ENCODE measurements around the gene ZNF141.
"Not testable (repeated sequence)": the region's sequence is repeated elsewhere in the genome, so short reads cannot be mapped to it uniquely, and the experiment has no call there.

ZNF141 gene

DNA sequence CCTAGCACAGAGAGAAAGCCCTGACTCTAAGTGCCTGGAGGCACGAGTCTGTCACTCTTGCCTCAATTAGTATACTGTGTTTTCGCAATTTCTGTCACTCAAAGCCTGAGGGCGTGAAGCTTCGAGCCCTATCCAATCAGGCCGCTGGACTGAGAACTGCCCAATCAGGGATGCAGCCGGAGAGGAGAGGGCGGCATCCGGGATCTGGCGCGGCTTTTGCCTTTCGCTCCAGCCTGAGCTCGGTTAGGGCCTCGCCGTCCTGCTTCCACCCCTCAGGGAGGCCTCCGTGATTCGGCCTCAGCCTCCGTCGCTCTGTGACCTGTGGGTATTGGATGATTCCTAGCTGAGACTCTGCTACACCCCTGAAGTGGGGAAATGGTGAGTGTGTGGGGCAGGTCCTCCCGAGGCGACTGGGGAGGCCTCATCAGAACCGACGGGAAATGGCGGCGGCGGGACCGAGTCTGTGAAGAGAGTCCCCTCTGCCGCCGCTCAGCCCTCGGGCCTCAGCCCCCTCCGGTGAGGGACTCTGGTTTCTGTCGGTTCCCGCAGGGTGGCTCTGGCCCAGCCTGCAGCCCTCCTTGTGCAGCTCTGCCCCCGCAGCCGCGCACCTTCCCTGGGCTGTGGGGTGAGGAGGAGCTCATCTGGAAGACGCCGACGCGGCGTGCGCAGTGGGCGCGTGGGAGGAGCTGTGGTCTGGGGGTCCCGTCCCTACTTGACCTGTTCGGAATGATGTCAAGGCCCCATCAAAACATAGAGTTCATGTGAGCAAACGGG is 48.5 kb downstream of the ZNF141 start:
- H3K36me3 ChIP-seq (ENCODE audit: insufficient read depth, low read length): no peaks in the 10 kb centered on the region
- H3K79me2 ChIP-seq (ENCODE audit: insufficient read depth, low read length): no peaks in the 10 kb centered on the region
- H3K4me2 ChIP-seq (ENCODE audit: low read depth, low read length, poor library complexity, severe bottlenecking): no peak overlapping the region
- H2AFZ ChIP-seq (ENCODE audit: low read length): no peak overlapping the region
- peaks cover 20% of the 10 kb centered on the region for H3K4me1 ChIP-seq (ENCODE audit: insufficient read depth, low read length, poor library complexity, severe bottlenecking)
- no peaks in the 10 kb centered on the region for H4K20me1 ChIP-seq (ENCODE audit: insufficient read depth, low read length, poor library complexity, severe bottlenecking)
- H3K9ac ChIP-seq (ENCODE audit: low read depth, low read length, poor library complexity, severe bottlenecking): no peak overlapping the region
- no peak overlapping the region for H3K4me3 ChIP-seq (ENCODE audit: low read length, poor library complexity, severe bottlenecking)
- peaks cover 4% of the 10 kb centered on the region; the same call in 1 of the 2 replicates for H3F3A ChIP-seq (ENCODE audit: low read depth)
- H3K27me3 ChIP-seq (ENCODE audit: insufficient read depth, low read length, poor library complexity, severe bottlenecking): no peaks in the 10 kb centered on the region
- peaks cover 30% of the 10 kb centered on the region; the same call in 1 of the 2 replicates for H3K9me3 ChIP-seq (ENCODE audit: insufficient read depth, low read depth, low read length)
- TF ChIP-seq, protein P1, sequence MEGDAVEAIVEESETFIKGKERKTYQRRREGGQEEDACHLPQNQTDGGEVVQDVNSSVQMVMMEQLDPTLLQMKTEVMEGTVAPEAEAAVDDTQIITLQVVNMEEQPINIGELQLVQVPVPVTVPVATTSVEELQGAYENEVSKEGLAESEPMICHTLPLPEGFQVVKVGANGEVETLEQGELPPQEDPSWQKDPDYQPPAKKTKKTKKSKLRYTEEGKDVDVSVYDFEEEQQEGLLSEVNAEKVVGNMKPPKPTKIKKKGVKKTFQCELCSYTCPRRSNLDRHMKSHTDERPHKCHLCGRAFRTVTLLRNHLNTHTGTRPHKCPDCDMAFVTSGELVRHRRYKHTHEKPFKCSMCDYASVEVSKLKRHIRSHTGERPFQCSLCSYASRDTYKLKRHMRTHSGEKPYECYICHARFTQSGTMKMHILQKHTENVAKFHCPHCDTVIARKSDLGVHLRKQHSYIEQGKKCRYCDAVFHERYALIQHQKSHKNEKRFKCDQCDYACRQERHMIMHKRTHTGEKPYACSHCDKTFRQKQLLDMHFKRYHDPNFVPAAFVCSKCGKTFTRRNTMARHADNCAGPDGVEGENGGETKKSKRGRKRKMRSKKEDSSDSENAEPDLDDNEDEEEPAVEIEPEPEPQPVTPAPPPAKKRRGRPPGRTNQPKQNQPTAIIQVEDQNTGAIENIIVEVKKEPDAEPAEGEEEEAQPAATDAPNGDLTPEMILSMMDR (conservative IDR thresholded peaks at IDR 0.05; ENCODE audit: low read length): no peak
- TF ChIP-seq EZH2phosphoT487 (IDR thresholded peaks at IDR 0.05; ENCODE audit: borderline replicate concordance): no peak
- no peaks in the 10 kb centered on the region for H3K9me2 ChIP-seq (replicated peaks; ENCODE audit: low read depth, low read length)

DNA sequence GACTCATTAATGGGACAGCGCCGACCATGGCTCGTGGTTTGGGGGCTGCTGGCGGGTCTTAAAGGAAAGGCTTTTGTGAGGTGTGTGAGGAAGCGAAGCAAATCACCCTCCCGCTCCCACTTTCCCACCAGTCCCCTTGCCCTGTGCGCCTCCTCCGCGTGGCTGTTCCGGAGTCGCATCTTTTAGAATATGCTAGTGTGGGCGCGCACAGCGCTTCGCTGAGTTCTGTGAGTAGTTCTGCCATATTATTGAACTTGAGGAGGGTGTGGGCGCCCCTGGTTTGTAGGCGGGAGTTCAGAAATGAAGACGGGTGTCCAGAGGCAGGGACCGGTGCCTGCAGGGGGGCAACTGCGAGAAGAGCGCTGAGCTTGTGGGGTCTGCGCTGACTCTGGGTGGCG is 49.1 kb downstream of the ZNF141 start:
- no peaks in the 10 kb centered on the region for H3K27me3 ChIP-seq (ENCODE audit: insufficient read depth, low read length, poor library complexity, severe bottlenecking)
- no peak overlapping the region for H2AFZ ChIP-seq (ENCODE audit: low read length)
- peaks cover 4% of the 10 kb centered on the region; the same call in 1 of the 2 replicates for H3F3A ChIP-seq (ENCODE audit: low read depth)
- no peak overlapping the region for H3K4me2 ChIP-seq (ENCODE audit: low read depth, low read length, poor library complexity, severe bottlenecking)
- peaks cover 26% of the 10 kb centered on the region; the same call in 1 of the 2 replicates for H3K9me3 ChIP-seq (ENCODE audit: insufficient read depth, low read depth, low read length)
- no peaks in the 10 kb centered on the region for H3K36me3 ChIP-seq (ENCODE audit: insufficient read depth, low read length)
- no peak for TF ChIP-seq EZH2phosphoT487 (IDR thresholded peaks at IDR 0.05; ENCODE audit: borderline replicate concordance)
- TF ChIP-seq, protein P1 (conservative IDR thresholded peaks at IDR 0.05; ENCODE audit: low read length): no peak
- no peaks in the 10 kb centered on the region for H3K9me2 ChIP-seq (replicated peaks; ENCODE audit: low read depth, low read length)
- peaks cover 20% of the 10 kb centered on the region for H3K4me1 ChIP-seq (ENCODE audit: insufficient read depth, low read length, poor library complexity, severe bottlenecking)
- no peaks in the 10 kb centered on the region for H3K79me2 ChIP-seq (ENCODE audit: insufficient read depth, low read length)
- no peak overlapping the region for H3K4me3 ChIP-seq (ENCODE audit: low read length, poor library complexity, severe bottlenecking)
- H3K9ac ChIP-seq (ENCODE audit: low read depth, low read length, poor library complexity, severe bottlenecking): no peak overlapping the region
- no peaks in the 10 kb centered on the region for H4K20me1 ChIP-seq (ENCODE audit: insufficient read depth, low read length, poor library complexity, severe bottlenecking)

DNA sequence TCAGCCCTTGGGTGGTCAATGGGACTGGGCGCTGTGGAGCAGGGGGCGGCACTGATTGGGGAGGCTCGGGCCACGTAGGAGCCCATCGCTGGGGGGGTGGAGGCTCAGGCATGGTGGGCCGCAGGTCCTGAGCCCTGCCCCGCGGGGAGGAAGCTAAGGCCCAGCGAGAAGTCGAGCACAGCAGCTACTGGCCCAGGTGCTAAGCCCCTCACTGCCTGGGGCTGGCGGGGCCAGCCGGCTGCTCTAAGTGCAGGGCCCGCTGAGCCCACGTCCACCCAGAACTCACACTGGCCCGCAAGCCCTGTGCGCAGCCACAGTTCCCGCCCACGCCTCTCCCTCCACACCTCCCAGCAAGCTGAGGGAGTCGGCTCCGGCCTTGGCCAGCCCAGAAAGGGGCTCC is 66.4 kb downstream of the ZNF141 start:
- no peaks in the 10 kb centered on the region for H3K4me1 ChIP-seq (ENCODE audit: insufficient read depth, low read length, poor library complexity, severe bottlenecking)
- no peaks in the 10 kb centered on the region for H3K27me3 ChIP-seq (ENCODE audit: insufficient read depth, low read length, poor library complexity, severe bottlenecking)
- no peak for TF ChIP-seq EZH2phosphoT487 (IDR thresholded peaks at IDR 0.05; ENCODE audit: borderline replicate concordance)
- TF ChIP-seq, protein P1 (conservative IDR thresholded peaks at IDR 0.05; ENCODE audit: low read length): no peak
- H3K36me3 ChIP-seq (ENCODE audit: insufficient read depth, low read length): no peaks in the 10 kb centered on the region
- no peak overlapping the region for H3K4me3 ChIP-seq (ENCODE audit: low read length, poor library complexity, severe bottlenecking)
- H3K4me2 ChIP-seq (ENCODE audit: low read depth, low read length, poor library complexity, severe bottlenecking): no peak overlapping the region
- H2AFZ ChIP-seq (ENCODE audit: low read length): no peak overlapping the region
- H4K20me1 ChIP-seq (ENCODE audit: insufficient read depth, low read length, poor library complexity, severe bottlenecking): no peaks in the 10 kb centered on the region
- no peaks in the 10 kb centered on the region for H3F3A ChIP-seq (ENCODE audit: low read depth)
- no peak overlapping the region for H3K9ac ChIP-seq (ENCODE audit: low read depth, low read length, poor library complexity, severe bottlenecking)
- H3K9me3 ChIP-seq (ENCODE audit: insufficient read depth, low read depth, low read length): peaks cover 9% of the 10 kb centered on the region; the same call in 1 of the 2 replicates
- no peaks in the 10 kb centered on the region for H3K79me2 ChIP-seq (ENCODE audit: insufficient read depth, low read length)
- no peaks in the 10 kb centered on the region for H3K9me2 ChIP-seq (replicated peaks; ENCODE audit: low read depth, low read length)

DNA sequence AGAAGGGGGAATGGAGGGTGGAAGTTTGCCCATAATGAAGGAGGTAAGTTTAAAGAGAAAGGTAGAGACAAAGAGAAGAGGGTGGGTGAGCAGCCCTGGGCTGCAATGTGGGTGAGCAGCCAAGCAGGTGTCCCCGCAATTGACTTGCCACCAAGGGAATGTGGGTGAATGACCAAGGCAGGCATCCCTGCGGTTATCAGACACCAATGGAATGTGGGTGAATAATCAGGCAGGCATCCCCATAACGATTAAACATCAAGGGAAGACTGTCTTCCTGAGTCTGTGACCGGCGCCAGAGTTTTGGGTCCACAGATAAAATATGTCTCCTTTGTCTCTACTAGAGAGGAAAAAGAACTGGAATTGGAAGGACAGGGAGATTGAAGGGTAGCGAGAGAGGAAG is 70.7 kb downstream of the ZNF141 start:
- H4K20me1 ChIP-seq (ENCODE audit: insufficient read depth, low read length, poor library complexity, severe bottlenecking); H3K9me2 ChIP-seq (replicated peaks; ENCODE audit: low read depth, low read length); H3K9ac ChIP-seq (ENCODE audit: low read depth, low read length, poor library complexity, severe bottlenecking); H2AFZ ChIP-seq (ENCODE audit: low read length); H3K79me2 ChIP-seq (ENCODE audit: insufficient read depth, low read length); H3K27me3 ChIP-seq (ENCODE audit: insufficient read depth, low read length, poor library complexity, severe bottlenecking); H3K4me2 ChIP-seq (ENCODE audit: low read depth, low read length, poor library complexity, severe bottlenecking); H3K4me3 ChIP-seq (ENCODE audit: low read length, poor library complexity, severe bottlenecking); H3F3A ChIP-seq (ENCODE audit: low read depth); H3K36me3 ChIP-seq (ENCODE audit: insufficient read depth, low read length); H3K9me3 ChIP-seq (ENCODE audit: insufficient read depth, low read depth, low read length); H3K4me1 ChIP-seq (ENCODE audit: insufficient read depth, low read length, poor library complexity, severe bottlenecking): not testable (repeated sequence)

Data from Loucy (cell line).